Kidney glomerular epithelial cell (primary cell): Measurements from ENCODE around the gene GOLGA6L10.
"Not testable (repeated sequence)": the region's sequence is repeated elsewhere in the genome, so short reads cannot be mapped to it uniquely, and the experiment has no call there.

Source experiments
- DNase-seq: peaks from one replicate; lab custom pipeline; 2025; lab: John Stamatoyannopoulos, UW

GOLGA6L10 gene, protein sequence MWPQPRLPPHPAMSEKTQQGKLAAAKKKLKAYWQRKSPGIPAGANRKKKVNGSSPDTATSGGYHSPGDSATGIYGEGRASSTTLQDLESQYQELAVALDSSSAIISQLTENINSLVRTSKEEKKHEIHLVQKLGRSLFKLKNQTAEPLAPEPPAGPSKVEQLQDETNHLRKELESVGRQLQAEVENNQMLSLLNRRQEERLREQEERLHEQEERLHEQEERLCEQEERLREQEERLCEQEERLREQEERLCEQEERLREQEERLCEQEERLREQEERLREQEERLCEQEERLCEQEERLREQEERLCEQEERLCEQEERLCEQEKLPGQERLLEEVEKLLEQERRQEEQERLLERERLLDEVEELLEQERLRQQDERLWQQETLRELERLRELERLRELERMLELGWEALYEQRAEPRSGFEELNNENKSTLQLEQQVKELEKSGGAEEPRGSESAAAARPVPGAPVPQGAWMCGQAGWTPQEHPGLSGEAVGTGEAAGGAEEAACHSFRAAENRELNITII

GRCh38 chr15:82349375-82349774 lies at the start of gene GOLGA6L10:
Gene GOLGA6L10 (minus strand): TSS chr15:82349475. CDS start chr15:82349375, 100 bp downstream.
- not testable (repeated sequence) for DNase-seq

DNA sequence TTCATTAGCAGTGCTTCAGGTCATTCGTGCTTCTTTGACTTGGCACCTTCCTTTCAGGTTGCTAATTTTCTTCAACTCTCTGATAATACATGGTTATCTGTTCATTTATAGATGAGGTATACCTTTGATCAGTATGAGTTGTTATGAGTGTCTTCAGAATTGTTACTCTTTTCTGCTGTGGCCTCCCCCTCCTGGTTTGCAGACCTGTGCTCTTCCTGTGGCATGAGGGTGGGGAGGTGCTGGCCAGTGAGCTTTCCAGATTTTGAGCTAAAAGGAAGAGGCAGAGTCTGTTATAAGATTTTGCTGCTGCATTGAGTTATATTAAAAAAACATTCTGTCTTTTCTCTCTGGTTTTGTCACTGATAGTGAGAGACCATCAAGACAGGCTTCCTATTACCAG lies 49.5 kb upstream of the GOLGA6L10 start:
- no peak for DNase-seq

DNA sequence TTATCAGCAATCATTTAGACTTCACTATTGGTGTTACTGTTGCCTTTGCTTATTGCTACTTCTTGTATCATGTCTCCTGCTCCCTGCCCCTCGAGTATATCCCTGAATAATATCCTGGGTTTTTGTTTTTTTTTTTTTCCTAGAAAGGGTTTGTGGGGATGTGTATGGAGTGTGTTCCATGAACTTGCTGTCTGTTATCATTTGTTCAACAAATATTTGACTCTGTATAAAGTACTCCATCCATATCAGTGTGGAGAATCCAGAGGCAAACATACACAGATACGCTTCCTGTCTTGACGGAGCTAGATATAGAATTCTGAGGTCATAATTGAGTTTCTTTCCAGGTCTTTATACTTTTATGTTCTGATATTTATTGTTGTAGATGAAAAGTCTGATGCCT lies 48.5 kb upstream of the GOLGA6L10 start:
- no peak for DNase-seq

DNA sequence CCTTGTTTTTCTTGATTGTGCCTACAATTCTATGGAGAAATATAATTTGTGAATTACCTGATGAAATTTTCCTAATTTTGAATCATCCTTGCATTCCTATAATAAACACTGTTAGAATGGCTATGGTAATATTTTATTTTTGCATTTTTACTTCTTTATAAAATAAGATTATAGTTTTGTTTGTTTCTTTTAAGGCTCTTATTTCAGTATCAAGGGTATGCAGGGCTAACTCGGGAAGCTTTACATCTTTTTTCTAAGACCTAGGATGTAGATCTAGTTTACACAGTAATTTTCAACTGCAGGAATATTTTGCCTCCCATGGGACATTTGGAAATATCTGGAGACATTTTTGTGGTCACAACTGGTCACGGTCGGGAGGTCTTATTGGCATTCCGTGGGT lies 46.5 kb upstream of the GOLGA6L10 start:
- DNase-seq: not testable (repeated sequence)

DNA sequence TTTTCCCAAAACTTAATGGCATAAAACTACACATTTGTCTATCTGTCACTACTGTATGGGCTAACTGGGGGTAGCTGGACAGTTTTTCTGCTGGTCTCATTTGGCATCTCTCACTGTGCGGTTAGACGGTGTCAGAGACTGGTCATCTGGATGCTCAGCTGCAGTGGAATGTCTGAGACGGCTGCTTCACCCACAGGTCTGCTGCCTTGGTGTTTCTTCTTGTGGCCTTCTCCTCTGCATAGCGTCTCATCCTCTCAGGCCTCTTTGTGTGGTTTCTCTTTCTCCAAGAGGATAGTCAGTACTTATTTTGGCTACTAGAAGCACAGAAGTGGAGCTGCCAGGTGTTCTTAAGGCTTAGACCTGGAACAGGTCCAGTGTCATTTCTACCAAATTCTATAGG lies 44.4 kb upstream of the GOLGA6L10 start:
- DNase-seq: no peak

GRCh38 chr15:82392077-82392476 lies 42.8 kb upstream of the GOLGA6L10 start:
- not testable (repeated sequence) for DNase-seq

- DNase-seq: not testable (repeated sequence)
Observed at GRCh38 chr15:82390152-82390551, 40.9 kb upstream of the GOLGA6L10 start.

DNA sequence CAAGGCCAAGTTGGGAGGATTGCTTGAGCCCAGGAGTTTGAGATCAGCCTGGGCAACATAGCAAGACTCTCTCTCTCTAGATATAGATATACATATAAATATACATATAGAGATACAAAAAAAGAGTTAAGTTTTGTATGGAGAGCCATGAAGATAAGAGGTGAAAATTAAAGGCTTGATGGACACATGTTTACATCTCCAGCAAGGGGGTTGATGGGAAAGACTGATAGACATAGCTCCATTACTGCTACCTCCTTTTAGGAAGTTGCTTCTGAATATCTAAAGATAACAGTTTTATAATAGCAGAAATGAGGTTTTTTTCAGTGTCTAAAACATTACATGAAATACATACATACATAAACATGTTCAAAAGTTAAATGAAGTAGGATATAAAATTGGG lies 37.9 kb upstream of the GOLGA6L10 start:
- not testable (repeated sequence) for DNase-seq

- not testable (repeated sequence) for DNase-seq
Observed at GRCh38 chr15:82381330-82381955, 32.2 kb upstream of the GOLGA6L10 start.

GRCh38 chr15:82379552-82379951 lies 30.3 kb upstream of the GOLGA6L10 start:
- DNase-seq: not testable (repeated sequence)

DNA sequence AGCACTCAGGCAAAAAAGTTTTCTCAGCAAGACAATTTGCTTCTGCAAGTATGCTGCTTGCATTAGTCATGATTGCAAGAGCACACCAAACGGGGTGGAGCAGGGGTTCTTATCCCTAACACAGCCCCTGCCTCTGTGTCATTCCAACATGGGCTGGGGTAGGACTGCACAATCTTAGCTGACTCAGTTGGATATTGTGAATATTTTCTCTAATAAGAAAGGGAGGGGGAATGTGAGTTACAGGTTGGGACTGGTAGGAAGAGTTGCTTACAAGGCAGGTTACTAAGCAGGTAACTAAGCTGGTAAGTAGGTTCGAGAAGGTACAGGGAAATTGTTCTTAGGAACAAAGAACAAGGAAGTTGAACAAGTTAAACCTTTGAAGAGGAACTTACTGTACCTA lies 24.4 kb upstream of the GOLGA6L10 start:
- DNase-seq: not testable (repeated sequence)

DNA sequence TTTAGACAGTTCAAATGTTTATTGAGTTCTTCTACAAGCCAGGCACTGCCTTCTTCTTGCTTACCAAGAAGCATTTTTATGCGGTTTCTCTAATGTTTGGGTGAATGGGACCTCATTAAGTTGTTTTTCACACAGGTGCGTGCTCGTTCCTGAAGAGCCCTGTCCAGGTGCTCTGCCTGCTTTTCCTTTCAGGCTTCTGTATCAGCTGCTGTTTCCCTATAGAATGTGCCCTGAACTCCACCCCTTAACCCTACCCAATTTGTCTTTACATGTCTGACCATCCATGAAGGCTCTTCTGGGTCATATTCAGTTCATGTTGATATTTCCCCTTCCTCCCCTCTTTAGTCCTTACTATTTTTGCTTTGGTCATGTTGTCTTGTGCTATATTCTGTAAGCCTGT lies 22.4 kb upstream of the GOLGA6L10 start:
- no peak for DNase-seq

DNA sequence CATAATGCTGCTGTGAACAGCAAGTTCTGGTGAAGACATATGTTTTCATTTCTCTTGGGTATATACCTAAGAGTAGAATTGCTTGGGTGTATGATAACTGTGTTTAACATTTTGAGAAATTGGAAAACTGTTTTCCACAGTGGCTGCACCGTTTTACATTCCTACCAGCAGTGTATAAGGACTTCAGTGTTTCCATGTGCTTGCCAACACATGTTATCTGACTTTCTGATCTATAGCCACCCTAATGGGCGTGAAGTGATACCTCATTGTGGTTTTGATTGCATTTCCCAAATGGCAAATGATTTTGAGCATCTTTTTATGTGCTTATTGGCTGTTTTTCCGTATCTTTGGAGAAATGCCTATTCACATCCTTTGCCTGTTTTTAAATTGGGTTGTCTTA lies 18.5 kb upstream of the GOLGA6L10 start:
- not testable (repeated sequence) for DNase-seq

DNA sequence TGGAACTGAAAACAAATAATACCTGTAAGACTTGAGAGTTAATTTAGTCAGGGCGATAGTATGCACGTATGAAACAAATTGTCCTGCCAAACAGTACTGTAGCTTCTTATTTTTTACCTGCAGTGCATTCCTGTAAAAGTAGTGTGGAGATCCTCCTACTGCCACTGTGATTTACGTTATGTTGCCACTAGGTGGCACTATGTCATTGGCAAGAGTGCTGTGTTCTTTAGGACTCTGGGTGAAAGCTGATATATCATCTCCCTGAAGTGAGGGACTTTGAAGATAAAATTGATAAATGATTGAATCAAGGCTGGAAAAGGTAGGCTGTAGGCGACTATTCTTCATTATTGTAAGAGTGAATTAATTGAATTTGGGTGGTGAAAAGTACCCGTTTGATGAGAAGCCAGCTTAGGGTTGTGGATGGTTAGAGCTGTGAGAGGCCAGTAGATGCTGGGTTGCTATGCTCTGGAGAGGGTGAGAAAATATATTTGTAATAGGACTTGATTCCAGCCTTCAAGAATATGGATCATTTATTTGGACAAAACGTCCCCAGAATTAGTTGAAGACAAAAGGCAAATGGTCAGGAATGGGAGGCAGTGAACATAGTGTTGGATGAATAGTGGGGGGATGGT lies 16.5 kb upstream of the GOLGA6L10 start:
- not testable (repeated sequence) for DNase-seq

- not testable (repeated sequence) for DNase-seq
Observed at GRCh38 chr15:82364548-82364947, 15.3 kb upstream of the GOLGA6L10 start.

DNA sequence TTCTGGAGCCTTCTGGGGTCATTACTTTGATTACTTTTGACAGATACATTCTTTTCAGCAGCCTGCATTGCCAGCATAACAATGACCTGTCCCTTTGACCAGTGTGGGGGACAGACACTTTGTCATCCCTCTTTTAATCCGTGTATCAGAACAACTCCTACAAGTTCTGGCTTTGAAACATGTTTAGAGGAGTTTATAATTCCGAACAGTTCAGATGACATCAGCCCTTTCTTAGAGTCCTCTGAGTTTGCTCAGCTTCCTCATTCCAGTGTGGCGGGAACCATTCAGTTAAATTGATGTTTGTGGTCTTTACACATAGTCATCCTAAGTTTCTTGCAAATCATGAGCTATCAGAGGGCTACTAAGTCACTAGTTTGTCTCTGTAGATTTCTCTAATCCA lies 13.5 kb upstream of the GOLGA6L10 start:
- not testable (repeated sequence) for DNase-seq

DNA sequence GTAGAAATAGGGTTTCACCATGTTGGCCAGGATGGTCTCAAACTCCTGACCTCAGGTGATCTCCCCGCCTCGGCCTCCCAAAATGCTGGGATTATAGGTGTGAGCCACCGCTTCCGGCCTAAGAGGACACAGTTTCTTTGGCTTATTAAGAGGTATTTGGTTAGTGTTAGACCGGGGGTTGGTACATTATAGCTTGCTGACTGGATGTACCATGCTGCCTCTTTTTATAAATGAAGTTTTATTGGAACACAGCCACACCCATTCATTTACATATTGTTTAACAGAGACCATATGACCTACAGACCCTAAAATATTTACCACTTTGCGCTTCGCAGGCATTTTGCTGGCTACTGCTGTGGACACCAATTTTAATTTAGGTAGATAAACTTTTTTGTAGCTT lies 11.3 kb upstream of the GOLGA6L10 start:
- not testable (repeated sequence) for DNase-seq

- not testable (repeated sequence) for DNase-seq
Observed at GRCh38 chr15:82355055-82355454, 5.8 kb upstream of the GOLGA6L10 start.

DNA sequence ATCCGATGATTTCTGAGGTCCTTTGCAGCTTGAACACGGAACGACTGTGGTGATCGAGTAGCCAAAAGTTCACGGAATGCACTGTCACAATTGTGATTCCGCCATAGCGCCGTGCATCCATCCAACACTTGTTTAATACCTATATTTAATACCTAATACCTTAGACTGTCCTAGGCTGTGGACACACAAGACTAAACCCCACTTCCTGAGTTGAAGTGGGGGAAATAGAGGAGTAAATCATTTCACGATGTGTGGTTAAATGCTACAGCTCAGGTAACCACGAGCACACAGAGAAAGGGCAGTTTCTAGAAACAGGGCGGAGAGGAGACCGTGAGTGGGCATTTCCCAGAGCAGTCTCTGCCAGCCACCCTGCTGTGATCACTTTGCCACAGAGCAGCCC lies 5.3 kb upstream of the GOLGA6L10 start:
- not testable (repeated sequence) for DNase-seq

- DNase-seq: not testable (repeated sequence)
Observed at GRCh38 chr15:82347645-82348044, 1.6 kb downstream of the GOLGA6L10 start.

DNA sequence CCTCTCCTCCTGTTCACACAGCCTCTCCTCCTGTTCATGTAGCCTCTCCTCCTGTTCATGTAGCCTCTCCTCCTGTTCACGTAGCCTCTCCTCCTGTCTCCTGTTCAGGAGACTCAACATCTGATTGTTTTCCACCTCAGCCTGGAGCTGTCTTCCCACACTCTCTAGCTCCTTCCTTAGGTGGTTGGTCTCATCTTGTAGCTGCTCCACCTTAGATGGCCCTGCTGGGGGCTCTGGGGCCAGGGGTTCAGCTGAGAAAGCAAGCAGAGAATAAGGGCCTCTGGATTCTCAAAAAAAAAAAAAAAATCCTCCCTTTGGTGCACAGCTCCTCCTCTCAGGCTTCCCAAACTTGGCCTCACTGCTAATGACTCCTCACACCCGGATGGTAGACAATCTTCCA lies 4.1 kb downstream of the GOLGA6L10 start:
- DNase-seq: not testable (repeated sequence)

GRCh38 chr15:82344421-82344820 lies 4.9 kb downstream of the GOLGA6L10 start:
- DNase-seq: not testable (repeated sequence)

DNA sequence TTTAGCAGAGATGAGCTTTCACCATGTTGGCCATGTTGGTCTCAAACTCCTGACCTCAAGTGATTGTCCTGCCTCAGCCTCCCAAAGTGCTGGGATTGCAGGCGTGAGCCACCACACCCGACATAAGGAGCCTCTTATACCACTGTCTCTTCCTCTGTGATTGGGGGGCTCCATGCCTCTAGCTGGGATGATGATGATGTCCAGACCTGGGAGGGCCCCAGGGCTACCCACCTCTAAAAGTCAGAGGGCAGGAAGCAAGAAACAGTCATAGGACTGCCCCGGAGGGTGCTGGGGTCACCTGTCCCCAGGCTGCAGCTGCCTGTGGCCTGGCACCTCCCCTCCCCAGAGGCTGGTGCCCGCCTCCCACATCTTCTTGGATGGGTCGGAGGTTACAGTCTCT lies 5.4 kb downstream of the GOLGA6L10 start:
- not testable (repeated sequence) for DNase-seq
